K562 (cell line): ENCODE data around the gene MARCHF3. TPM values are rescaled to one million over a fixed set of nuclear protein-coding genes. Genes with fewer than 3 reads are reported as not detected.
A peak's percentile ranks its signal among the peaks of the same experiment; 100 is the strongest.

Source experiments
- BRF1 ChIP-seq: IDR thresholded peaks from 3 replicates; pipeline ENCODE4 v1.6.1; 2011; ENCODE audit warnings: borderline replicate concordance, mild to moderate bottlenecking; ENCODE audit not compliant: insufficient read length; ENCODE audit errors: extremely low read depth
- CHD1 ChIP-seq: fragments of 200-600 bp; sonication (generic); IDR thresholded peaks from one replicate; pipeline ENCODE4 v1.6.1; 2012; ENCODE audit warnings: mild to moderate bottlenecking, moderate library complexity, low read length, inconsistent platforms
- HDAC3 ChIP-seq: fragments of 450-650 bp; IDR thresholded peaks from 2 replicates; pipeline ENCODE4 v1.6.1; 2018; ENCODE audit warnings: borderline replicate concordance, mild to moderate bottlenecking, moderate library complexity; ENCODE audit not compliant: partially characterized antibody
- HNRNPH1 ChIP-seq: fragments of 200-400 bp; formaldehyde crosslinking; optimal IDR thresholded peaks from 2 replicates; pipeline ENCODE3; 2017; ENCODE audit warnings: low read depth, mild to moderate bottlenecking, low read length, moderate library complexity
- NR3C1 ChIP-seq: sonication (generic); formaldehyde crosslinking; IDR thresholded peaks from 2 replicates; pipeline ENCODE4 v1.8.1; 2022; ENCODE audit warnings: missing genetic modification reagents
- PHTF2 ChIP-seq: fragments of 250-450 bp; sonication (Bioruptor Pico); IDR thresholded peaks from 2 replicates; pipeline ENCODE4 v1.5.0; 2021; ENCODE audit warnings: mild to moderate bottlenecking
- SMARCE1 ChIP-seq: fragments of 450-650 bp; IDR thresholded peaks from 2 replicates; pipeline ENCODE4 v1.7.1; 2016; ENCODE audit warnings: mild to moderate bottlenecking
- YBX1 ChIP-seq: fragments of 450-650 bp; IDR thresholded peaks from 2 replicates; pipeline ENCODE4 v1.7.1; 2016; ENCODE audit warnings: mild to moderate bottlenecking
- ZBTB26 ChIP-seq: fragments of 450-650 bp; formaldehyde crosslinking; IDR thresholded peaks from 2 replicates; pipeline ENCODE4 v1.4.0; 2022; ENCODE audit warnings: missing genetic modification characterization
- ZNF274 ChIP-seq: IDR thresholded peaks from 2 replicates; pipeline ENCODE4 v1.6.1; 2011; ENCODE audit warnings: low read depth, mild to moderate bottlenecking, low read length, moderate library complexity, borderline replicate concordance
- ZNF347 ChIP-seq: fragments of 450-650 bp; formaldehyde crosslinking; IDR thresholded peaks from 2 replicates; pipeline ENCODE4 v1.4.0; 2020; ENCODE audit warnings: low read depth, mild to moderate bottlenecking, moderate library complexity
- ZNF583 ChIP-seq: fragments of 250-450 bp; sonication (Bioruptor Pico); IDR thresholded peaks from 2 replicates; pipeline ENCODE4 v1.4.0; 2020
- ZNF695 ChIP-seq: fragments of 450-650 bp; formaldehyde crosslinking; IDR thresholded peaks from 2 replicates; pipeline ENCODE4 v1.4.0; 2020; ENCODE audit warnings: mild to moderate bottlenecking, moderate library complexity
- polyA plus RNA-seq, 8 experiments: library from polyadenylated mRNA; depleted of rRNA in 4 of 8; stranded (reverse) in 5 of 8; unstranded in 3 of 8; fragments of >200 nt; fragmentation: Nextera tagmentation in 2 of 8; fragmentation: Illumina TruSeq in 1 of 8; extraction: Ambion mirVana in 2 of 8; extraction: Trizol in 1 of 8; gene quantifications; 2 replicates each; pipeline versions ENCODE4 v1.2.1 to v1.2.3, GENCODE V29; 2011 to 2014; ENCODE audit warnings: inconsistent platforms in 1 of 8, missing spikeins in 1 of 8
- total RNA-seq, 7 experiments: library from RNA; depleted of rRNA in 6 of 7; stranded (reverse); fragments of >200 nt in 6 of 7; fragmentation: Illumina TruSeq in 2 of 7; extraction: Trizol in 2 of 7; gene quantifications; 2 replicates each; pipeline versions ENCODE4 v1.2.1 to v1.2.3, GENCODE V29; 2011 to 2021; ENCODE audit warnings: low replicate concordance in 1 of 7
- TF ChIP-seq, protein P1 (sequence below), 2 experiments: fragments of 450-650 bp; IDR thresholded peaks; 2 replicates each; pipeline ENCODE4 v1.6.1; 2016; ENCODE audit warnings: mild to moderate bottlenecking in 2 of 2, borderline replicate concordance in 1 of 2, low read depth in 1 of 2, moderate library complexity in 1 of 2
- TF ChIP-seq, protein P2 (sequence below): IDR thresholded peaks from 3 replicates; pipeline ENCODE4 v1.6.1; 2011; ENCODE audit warnings: borderline replicate concordance, mild to moderate bottlenecking; ENCODE audit not compliant: insufficient read length, insufficient read depth
- TF ChIP-seq, protein P3 (sequence below), 2 experiments: fragments of 250-450 bp in 1 of 2; fragments of 450-650 bp in 1 of 2; sonication (Bioruptor Pico) in 1 of 2; IDR thresholded peaks; 2 replicates each; pipeline versions ENCODE4 v1.6.1 to v1.8.0; 2016 to 2021; ENCODE audit warnings: mild to moderate bottlenecking in 2 of 2, moderate library complexity in 2 of 2, missing compliant biosample characterization in 1 of 2, missing genetic modification characterization in 1 of 2

The MARCHF3 gene
- total and polyA plus RNA-seq, 9 of the 15 experiments (the other 6 are each of a cell fraction or from before 2014, with no cell fraction given), result 5.6 to 37.4 (median 16.5) TPM

GRCh38 chr5:126998201-126998631 lies 32.1 kb downstream of the MARCHF3 start (continued):
- TF ChIP-seq, protein P1, sequence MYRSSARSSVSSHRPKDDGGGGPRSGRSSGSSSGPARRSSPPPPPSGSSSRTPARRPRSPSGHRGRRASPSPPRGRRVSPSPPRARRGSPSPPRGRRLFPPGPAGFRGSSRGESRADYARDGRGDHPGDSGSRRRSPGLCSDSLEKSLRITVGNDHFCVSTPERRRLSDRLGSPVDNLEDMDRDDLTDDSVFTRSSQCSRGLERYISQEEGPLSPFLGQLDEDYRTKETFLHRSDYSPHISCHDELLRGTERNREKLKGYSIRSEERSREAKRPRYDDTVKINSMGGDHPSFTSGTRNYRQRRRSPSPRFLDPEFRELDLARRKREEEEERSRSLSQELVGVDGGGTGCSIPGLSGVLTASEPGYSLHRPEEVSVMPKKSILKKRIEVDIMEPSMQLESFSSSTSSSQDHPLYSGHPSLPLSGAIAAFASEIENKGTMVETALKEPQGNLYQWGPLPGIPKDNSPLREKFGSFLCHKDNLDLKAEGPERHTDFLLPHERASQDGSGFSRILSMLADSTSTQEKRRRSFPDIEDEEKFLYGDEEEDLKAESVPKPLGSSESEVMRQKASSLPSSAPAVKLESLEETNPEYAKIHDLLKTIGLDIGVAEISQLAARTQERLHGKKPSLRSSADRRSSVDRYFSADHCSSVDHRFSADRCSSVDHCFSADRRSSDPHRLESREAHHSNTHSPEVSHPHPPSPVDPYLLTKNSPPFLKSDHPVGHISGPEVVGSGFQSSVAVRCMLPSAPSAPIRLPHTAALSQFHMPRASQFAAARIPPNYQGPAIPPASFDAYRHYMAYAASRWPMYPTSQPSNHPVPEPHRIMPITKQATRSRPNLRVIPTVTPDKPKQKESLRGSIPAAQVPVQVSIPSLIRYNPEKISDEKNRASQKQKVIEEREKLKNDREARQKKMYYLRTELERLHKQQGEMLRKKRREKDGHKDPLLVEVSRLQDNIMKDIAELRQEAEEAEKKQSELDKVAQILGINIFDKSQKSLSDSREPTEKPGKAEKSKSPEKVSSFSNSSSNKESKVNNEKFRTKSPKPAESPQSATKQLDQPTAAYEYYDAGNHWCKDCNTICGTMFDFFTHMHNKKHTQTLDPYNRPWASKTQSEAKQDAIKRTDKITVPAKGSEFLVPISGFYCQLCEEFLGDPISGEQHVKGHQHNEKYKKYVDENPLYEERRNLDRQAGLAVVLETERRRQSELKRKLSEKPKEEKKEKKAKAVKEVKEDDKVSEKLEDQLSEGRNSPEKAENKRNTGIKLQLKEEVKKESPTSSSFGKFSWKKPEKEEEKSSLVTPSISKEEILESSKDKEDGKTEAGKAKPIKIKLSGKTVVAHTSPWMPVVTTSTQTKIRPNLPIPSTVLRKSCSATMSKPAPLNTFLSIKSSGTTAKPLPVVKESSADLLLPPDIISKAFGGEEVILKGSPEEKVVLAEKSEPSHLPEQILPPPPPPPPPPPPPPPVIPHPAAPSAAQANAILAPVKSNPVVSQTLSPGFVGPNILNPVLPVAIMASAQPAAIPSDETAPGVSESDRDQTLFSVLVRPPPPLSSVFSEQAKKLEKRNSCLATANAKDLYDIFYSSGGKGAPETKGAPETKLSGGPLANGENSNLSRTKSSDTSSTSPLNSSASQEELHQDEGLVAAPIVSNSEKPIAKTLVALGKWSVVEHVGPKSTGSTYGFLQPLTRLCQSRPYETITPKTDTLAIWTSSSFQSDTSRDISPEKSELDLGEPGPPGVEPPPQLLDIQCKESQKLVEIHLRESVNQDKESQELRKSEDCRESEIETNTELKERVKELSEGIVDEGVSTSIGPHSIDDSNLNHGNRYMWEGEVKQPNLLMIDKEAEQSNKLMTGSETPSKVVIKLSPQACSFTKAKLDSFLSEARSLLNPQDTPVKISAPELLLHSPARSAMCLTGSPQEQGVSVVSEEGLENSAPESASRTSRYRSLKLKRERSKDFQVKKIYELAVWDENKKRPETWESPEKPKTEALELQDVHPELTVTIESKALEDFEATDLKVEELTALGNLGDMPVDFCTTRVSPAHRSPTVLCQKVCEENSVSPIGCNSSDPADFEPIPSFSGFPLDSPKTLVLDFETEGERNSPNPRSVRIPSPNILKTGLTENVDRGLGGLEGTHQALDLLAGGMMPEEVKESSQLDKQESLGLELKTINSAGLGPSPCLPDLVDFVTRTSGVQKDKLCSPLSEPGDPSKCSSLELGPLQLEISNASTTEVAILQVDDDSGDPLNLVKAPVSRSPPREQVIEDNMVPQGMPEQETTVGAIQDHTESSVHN (IDR thresholded peaks at IDR 0.05; ENCODE audit: borderline replicate concordance in 1 of 2, low read depth in 1 of 2), result 0 out of 4 replicates have a peak, but pooled peaks of 1 of the 2 experiments have one; percentile 14
- TF ChIP-seq, protein P2, sequence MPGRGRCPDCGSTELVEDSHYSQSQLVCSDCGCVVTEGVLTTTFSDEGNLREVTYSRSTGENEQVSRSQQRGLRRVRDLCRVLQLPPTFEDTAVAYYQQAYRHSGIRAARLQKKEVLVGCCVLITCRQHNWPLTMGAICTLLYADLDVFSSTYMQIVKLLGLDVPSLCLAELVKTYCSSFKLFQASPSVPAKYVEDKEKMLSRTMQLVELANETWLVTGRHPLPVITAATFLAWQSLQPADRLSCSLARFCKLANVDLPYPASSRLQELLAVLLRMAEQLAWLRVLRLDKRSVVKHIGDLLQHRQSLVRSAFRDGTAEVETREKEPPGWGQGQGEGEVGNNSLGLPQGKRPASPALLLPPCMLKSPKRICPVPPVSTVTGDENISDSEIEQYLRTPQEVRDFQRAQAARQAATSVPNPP, result no peak
- TF ChIP-seq ZNF274 (no peak), CHD1 (no peak), YBX1 (no peak), ZNF347 (no peak), BRF1 (no peak), ZNF583 (CRISPR knock-in tag) (no peak), HDAC3 (no peak), NR3C1 (CRISPR knock-in tag) (no peak), ZBTB26 (CRISPR knock-in tag) (no peak), SMARCE1 (peak; percentile 81), HNRNPH1 (no peak), ZNF695 (no peak), PHTF2 (CRISPR knock-in tag) (no peak)
- TF ChIP-seq, protein P3, sequence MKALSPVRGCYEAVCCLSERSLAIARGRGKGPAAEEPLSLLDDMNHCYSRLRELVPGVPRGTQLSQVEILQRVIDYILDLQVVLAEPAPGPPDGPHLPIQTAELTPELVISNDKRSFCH (CRISPR knock-in tag; IDR thresholded peaks at IDR 0.05), result no peak
- TF ChIP-seq, protein P3 (tag; IDR thresholded peaks at IDR 0.05), result no peak
